HepG2 (cell line): Measurements from ENCODE around the gene ARHGEF40. TPM values are rescaled to one million over a fixed set of nuclear protein-coding genes. Genes with fewer than 3 reads are reported as not detected.
A peak's percentile ranks its signal among the peaks of the same experiment; 100 is the strongest.

Experiments used
- ATAC-seq: fragments of 200-7000 bp; cut with Tn5 transposase; 3 replicates; pipeline ENCODE4 v1.9.1; 2020; ENCODE audit warnings: mild to moderate bottlenecking, moderate library complexity
- BruUV-seq: library from RNA; stranded (reverse); fragments of 400-500 nt; replicated peaks from 2 replicates; lab custom pipeline; 2021; lab: Mats Ljungman, UMichigan
- CTCF ChIA-PET: fragments of 300-600 bp; formaldehyde crosslinking; extraction: SDS; loops from one replicate; lab custom pipeline; 2021; ENCODE audit warnings: low total read pairs, inconsistent platforms, low intra/inter-chr PET ratio; lab: Yijun Ruan, JAX
- POLR2A ChIA-PET: fragments of 350-600 bp; sonication (Branson Sonifier 250); formaldehyde crosslinking; loops from one replicate; lab custom pipeline; 2020; ENCODE audit warnings: antibody characterized with exemption, inconsistent platforms; lab: Yijun Ruan, JAX
- DNase-seq: peaks from one replicate; pipeline ENCODE4 v3.0.0-alpha.2; 2015; ENCODE audit warnings: low spot score
- FAIRE-seq: peaks from 3 replicates; lab custom pipeline; 2011; peaks lifted over from hg19 to GRCh38; lab: Jason Lieb, UNC
- H2AFZ ChIP-seq: one replicate; pipeline ENCODE4 v1.6.1; 2011; ENCODE audit warnings: low read length, inconsistent platforms
- H3K27ac ChIP-seq: fragments of 300-600 bp; 3 replicates; pipeline ENCODE4 v1.8.0; 2011; ENCODE audit warnings: mixed run types, mild to moderate bottlenecking, mixed read lengths, low read length, inconsistent platforms; ENCODE audit not compliant: insufficient read depth; ENCODE audit errors: extremely low read length
- H3K27me3 ChIP-seq, 2 experiments: fragments of 200-600 bp in 1 of 2; 2 replicates in 1 of 2; 3 replicates in 1 of 2; pipeline versions ENCODE4 v1.6.0 to v1.8.0; 2011; ENCODE audit warnings: low read length in 2 of 2, mild to moderate bottlenecking in 2 of 2, moderate library complexity in 2 of 2, inconsistent platforms in 1 of 2; ENCODE audit not compliant: insufficient read depth in 2 of 2, control insufficient read depth in 1 of 2
- H3K36me3 ChIP-seq, 2 experiments: fragments of 200-600 bp in 1 of 2; replicated peaks in 1 of 2; 2 replicates in 1 of 2; 3 replicates in 1 of 2; pipeline versions ENCODE4 v1.5.1 to v1.8.0; 2011; ENCODE audit warnings: low read length in 2 of 2, inconsistent platforms in 1 of 2; ENCODE audit not compliant: insufficient read depth in 2 of 2, control insufficient read depth in 1 of 2
- H3K4me1 ChIP-seq: 2 replicates; pipeline ENCODE4 v1.5.1; 2012; ENCODE audit warnings: low read length, inconsistent platforms; ENCODE audit not compliant: insufficient read depth
- H3K4me2 ChIP-seq: 2 replicates; pipeline ENCODE4 v1.6.0; 2011; ENCODE audit warnings: low read depth, low read length, inconsistent platforms
- H3K4me3 ChIP-seq, 3 experiments: fragments of 200-600 bp in 1 of 3; sonication (generic), shearing (Covaris generic) in 1 of 3; replicated peaks in 1 of 3; 2 replicates each; pipeline ENCODE4 v1.5.1; 2011 to 2016; ENCODE audit warnings: low read length in 3 of 3, inconsistent platforms in 2 of 3, low read depth in 2 of 3, mild to moderate bottlenecking in 2 of 3, control low read depth in 1 of 3, mixed read lengths in 1 of 3; ENCODE audit not compliant: insufficient read depth in 1 of 3
- H3K79me2 ChIP-seq: one replicate; pipeline ENCODE4 v1.6.1; 2011; ENCODE audit warnings: low read length, inconsistent platforms; ENCODE audit not compliant: insufficient read depth
- H3K9ac ChIP-seq: 2 replicates; pipeline ENCODE4 v1.6.0; 2011; ENCODE audit warnings: mild to moderate bottlenecking, low read depth, low read length, inconsistent platforms; ENCODE audit not compliant: insufficient read depth
- H3K9me3 ChIP-seq: 2 replicates; pipeline ENCODE4 v1.5.1; 2012; ENCODE audit warnings: mild to moderate bottlenecking, low read length
- H4K20me1 ChIP-seq: 2 replicates; pipeline ENCODE4 v1.6.0; 2011; ENCODE audit warnings: inconsistent platforms, mild to moderate bottlenecking, low read length, moderate library complexity; ENCODE audit not compliant: insufficient read depth
- ZBTB25 ChIP-seq: IDR thresholded peaks from 2 replicates; pipeline ENCODE4 v1.6.1; 2018; ENCODE audit warnings: missing genetic modification reagents
- ZBTB4 ChIP-seq: sonication (generic); formaldehyde crosslinking; IDR thresholded peaks from 2 replicates; pipeline ENCODE4 v1.4.0; 2020; ENCODE audit warnings: missing genetic modification reagents, mild to moderate bottlenecking, borderline replicate concordance
- ZNF512 ChIP-seq: sonication (generic); formaldehyde crosslinking; IDR thresholded peaks from 2 replicates; pipeline ENCODE4 v1.4.0; 2020; ENCODE audit warnings: mild to moderate bottlenecking, missing genetic modification reagents
- ZNF703 ChIP-seq: sonication (generic); formaldehyde crosslinking; IDR thresholded peaks from 2 replicates; pipeline ENCODE4 v1.5.1; 2020; ENCODE audit warnings: missing genetic modification reagents, mild to moderate bottlenecking, moderate library complexity, borderline replicate concordance
- WGBS: methylation state at CpG from one replicate; pipeline ENCODE4 v1.1.6; 2017; ENCODE audit warnings: low lambda C conversion rate; 5-methylcytosine and 5-hydroxymethylcytosine counted together
- in situ Hi-C: cut with HindIII; loops from 2 replicates; pipeline ENCODE4 v1.10.0; 2017; ENCODE audit warnings: low pct_unique_long_range_greater_than_20kb; ENCODE audit not compliant: extremely low pct_ligation_motif_present
- intact Hi-C: fragments of 100-400 bp; cut with micrococcal nuclease; formaldehyde crosslinking; loops from one replicate; pipeline ENCODE4 v1.10.0; 2022; ENCODE audit not compliant: unreplicated experiment
- polyA plus RNA-seq, 8 experiments: library from polyadenylated mRNA; depleted of rRNA in 3 of 8; stranded (reverse) in 7 of 8; unstranded in 1 of 8; fragments of >200 nt; fragmentation: Illumina TruSeq in 4 of 8; extraction: Trizol in 4 of 8; gene quantifications; 2 replicates each; pipeline versions ENCODE4 v1.2.1 to v1.2.3, GENCODE V29; 2011 to 2016; ENCODE audit warnings: low read depth in 4 of 8, missing spikeins in 1 of 8, mixed read lengths in 1 of 8; ENCODE audit not compliant: insufficient read depth in 1 of 8
- total RNA-seq, 5 experiments: library from RNA; depleted of rRNA; stranded (reverse); fragments of >200 nt; fragmentation: Illumina TruSeq; extraction: Trizol; gene quantifications; 2 replicates each; pipeline ENCODE4 v1.2.3, GENCODE V29; 2016; ENCODE audit warnings: low read depth in 1 of 5

ARHGEF40 gene
- total and polyA plus RNA-seq, 2 of the 13 experiments (the other 11 are each of a cell fraction or from before 2014, with no cell fraction given): 28.1 to 78.1 TPM

- TF ChIP-seq ZBTB4 (no peak), ZNF512 (CRISPR knock-in tag) (peak; percentile 65; the same call in 1 of the 2 replicates)
- TF ChIP-seq, all 625 proteins: peak for 15
These were observed 28.9 kb downstream of the ARHGEF40 start (continued) for GRCh38 chr14:21098892-21099595.

GRCh38 chr14:21099596-21099985, 29.5 kb downstream of the ARHGEF40 start:
- peak overlapping the region in 2 of 3 experiments; percentile 83 to 85; a peak in 3 of 6 replicates for H3K4me3 ChIP-seq
- POLR2A ChIA-PET: interaction anchor here (6.5 kb wide), 1 partner anchor 30 kb away, joined by 141 read pairs; the partner anchor contains the start of gene ARHGEF40
- no peaks in the 10 kb centered on the region for H3K9me3 ChIP-seq
- BruUV-seq: no TSS peak
- H3K4me2 ChIP-seq: peak overlapping the region; percentile 88
- no peaks in the 10 kb centered on the region; a peak in 1 of 5 replicates for H3K27me3 ChIP-seq
- in situ Hi-C loops (no loop called here), intact Hi-C loops (no loop called here)
- H3K79me2 ChIP-seq: peaks cover 39% of the 10 kb centered on the region
- no peak overlapping the region for H2AFZ ChIP-seq
- H3K4me1 ChIP-seq: peaks cover 74% of the 10 kb centered on the region
- DNase-seq (no peak), FAIRE-seq (no peak), ATAC-seq (no peak)
- WGBS: 86% methylated on average over 5 of the region's 5 CpGs
- no peak for TF ChIP-seq ZNF703 (CRISPR knock-in tag)
- TF ChIP-seq ZBTB25 (CRISPR knock-in tag): 0 out of 2 replicates have a peak, but pooled peaks have one; percentile 7
- no peaks in the 10 kb centered on the region for H3K36me3 ChIP-seq
- H3K27ac ChIP-seq: no peak overlapping the region
- no peaks in the 10 kb centered on the region for H4K20me1 ChIP-seq
- H3K9ac ChIP-seq: peak overlapping the region; percentile 76; the same call in 1 of the 2 replicates
- CTCF ChIA-PET: no interaction called here
